Measurements from ENCODE around the gene TBX10. TPM values are rescaled to one million over a fixed set of nuclear protein-coding genes. Genes with fewer than 3 reads are reported as not detected.
"Not testable (repeated sequence)": the region's sequence is repeated elsewhere in the genome, so short reads cannot be mapped to it uniquely, and the experiment has no call there.

TBX10 gene
- total and polyA plus RNA-seq, 7 experiments from 2014 or later, result not detected

- H3K4me1 Mint-ChIP-seq, result peaks cover 0 to 11% (median 0%) of the 10 kb centered on the region in 7 donors
- DNase-seq; H3K27ac ChIP-seq (ENCODE audit: low read depth, low read length); intact Hi-C loops (cut with micrococcal nuclease); H3K27me3 ChIP-seq (ENCODE audit: control insufficient read depth in 2 of 2, insufficient read depth in 2 of 2, low read length in 2 of 2); H3K36me3 Mint-ChIP-seq; POLR2A ChIA-PET; H3K36me3 ChIP-seq (ENCODE audit: control insufficient read depth in 2 of 3, insufficient read depth in 3 of 3, low read length in 3 of 3); H3K9me3 ChIP-seq (ENCODE audit: control insufficient read depth in 2 of 3, low read length in 3 of 3); CTCF ChIA-PET; ATAC-seq; H3K9me3 Mint-ChIP-seq; H3K4me3 ChIP-seq (ENCODE audit: low read length); H3K4me1 ChIP-seq (ENCODE audit: control insufficient read depth in 2 of 2, insufficient read depth in 2 of 2, low read length in 2 of 2); H3K4me3 Mint-ChIP-seq; H3K27ac Mint-ChIP-seq: not testable (repeated sequence)
- peaks cover 5 to 41% (median 16%) of the 10 kb centered on the region in 5 donors for H3K27me3 Mint-ChIP-seq
Measured at GRCh38 chr11:67597458-67597857, 42.1 kb downstream of the TBX10 start.

DNA sequence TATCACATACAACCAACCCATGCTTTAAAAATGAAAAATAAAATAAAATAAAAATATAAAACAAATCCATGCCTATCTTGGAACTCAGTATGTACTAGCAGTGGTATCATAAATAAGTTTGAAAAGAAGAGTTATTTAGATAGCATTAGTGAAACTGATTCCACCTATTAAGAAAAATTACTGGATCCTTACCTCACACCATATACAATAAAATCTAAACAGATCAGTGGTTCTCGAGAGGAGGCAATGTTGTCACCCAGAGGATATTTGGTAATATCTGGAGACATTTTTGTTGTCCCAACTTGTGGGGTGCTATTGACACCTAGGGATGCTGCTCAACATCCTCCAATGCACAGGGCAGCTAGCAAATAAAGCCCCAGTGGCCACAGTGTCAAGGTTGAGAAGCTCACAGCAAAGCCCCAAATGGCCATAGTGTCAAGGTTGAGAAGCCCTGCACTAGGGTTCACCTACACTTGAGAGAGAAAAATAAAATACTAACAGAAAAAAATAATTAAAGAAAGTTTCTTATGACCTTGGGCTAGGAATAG is 42.7 kb downstream of the TBX10 start:
- Histone ChIP-seq H3K4me1 (ENCODE audit: control insufficient read depth in 2 of 2, insufficient read depth in 2 of 2, low read length in 2 of 2) (no peaks in the 10 kb centered on the region), H3K27ac (ENCODE audit: low read depth, low read length) (no peak overlapping the region), H3K27me3 (ENCODE audit: control insufficient read depth in 2 of 2, insufficient read depth in 2 of 2, low read length in 2 of 2) (no peaks in the 10 kb centered on the region), H3K4me3 (ENCODE audit: low read length) (no peak overlapping the region), H3K9me3 (ENCODE audit: control insufficient read depth in 2 of 3, low read length in 3 of 3) (no peaks in the 10 kb centered on the region), H3K36me3 (ENCODE audit: control insufficient read depth in 2 of 3, insufficient read depth in 3 of 3, low read length in 3 of 3) (no peaks in the 10 kb centered on the region)
- ATAC-seq, result no peak
- Mint-ChIP-seq H3K27ac (no peak overlapping the region), H3K4me1 (peaks cover 0 to 11% (median 0%) of the 10 kb centered on the region in 7 donors), H3K36me3 (no peaks in the 10 kb centered on the region), H3K27me3 (peaks cover 5 to 38% (median 15%) of the 10 kb centered on the region in 5 donors), H3K9me3 (peaks cover 0 to 5% (median 0%) of the 10 kb centered on the region in 11 donors), H3K4me3 (no peak overlapping the region)
- intact Hi-C loops (cut with micrococcal nuclease), result no loop called here
- DNase-seq, result no peak
- ChIA-PET POLR2A (no interaction called here), CTCF (no interaction called here)

DNA sequence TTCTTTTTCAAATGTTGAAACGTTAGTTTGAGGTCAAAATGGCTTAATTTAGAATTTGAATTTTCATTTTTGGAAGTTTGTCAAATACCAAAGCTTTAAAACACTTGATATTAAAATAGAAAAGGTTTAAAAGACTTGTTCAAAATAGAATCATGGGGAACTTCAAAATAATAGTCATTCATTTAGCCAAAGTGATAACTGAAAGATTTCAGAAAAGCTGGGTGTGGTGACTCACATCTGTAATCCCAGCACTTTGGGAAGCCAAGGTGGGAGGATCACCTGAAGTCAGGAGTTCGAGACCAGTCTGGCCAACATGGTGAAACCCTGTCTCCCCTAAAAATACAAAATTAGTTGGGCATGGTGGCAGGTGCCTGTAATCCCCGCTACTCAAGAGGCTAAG is 45.1 kb downstream of the TBX10 start:
- peaks cover 0 to 3% (median 0%) of the 10 kb centered on the region in 7 donors for H3K4me1 Mint-ChIP-seq
- no peaks in the 10 kb centered on the region for H3K36me3 ChIP-seq (ENCODE audit: control insufficient read depth in 2 of 3, insufficient read depth in 3 of 3, low read length in 3 of 3)
- no peak overlapping the region for H3K27ac ChIP-seq (ENCODE audit: low read depth, low read length)
- no peak overlapping the region for H3K27ac Mint-ChIP-seq
- no peaks in the 10 kb centered on the region for H3K4me1 ChIP-seq (ENCODE audit: control insufficient read depth in 2 of 2, insufficient read depth in 2 of 2, low read length in 2 of 2)
- H3K4me3 Mint-ChIP-seq, result no peak overlapping the region
- H3K9me3 ChIP-seq (ENCODE audit: control insufficient read depth in 2 of 3, low read length in 3 of 3), result no peaks in the 10 kb centered on the region
- H3K36me3 Mint-ChIP-seq, result no peaks in the 10 kb centered on the region
- ChIA-PET CTCF (no interaction called here), POLR2A (no interaction called here)
- no peaks in the 10 kb centered on the region for H3K27me3 ChIP-seq (ENCODE audit: control insufficient read depth in 2 of 2, insufficient read depth in 2 of 2, low read length in 2 of 2)
- peaks cover 0 to 5% (median 0%) of the 10 kb centered on the region in 11 donors for H3K9me3 Mint-ChIP-seq
- H3K27me3 Mint-ChIP-seq, result peaks cover 0 to 16% (median 0%) of the 10 kb centered on the region in 5 donors
- DNase-seq, result no peak
- ATAC-seq, result no peak
- intact Hi-C loops (cut with micrococcal nuclease), result no loop called here
- H3K4me3 ChIP-seq (ENCODE audit: low read length), result no peak overlapping the region

DNA sequence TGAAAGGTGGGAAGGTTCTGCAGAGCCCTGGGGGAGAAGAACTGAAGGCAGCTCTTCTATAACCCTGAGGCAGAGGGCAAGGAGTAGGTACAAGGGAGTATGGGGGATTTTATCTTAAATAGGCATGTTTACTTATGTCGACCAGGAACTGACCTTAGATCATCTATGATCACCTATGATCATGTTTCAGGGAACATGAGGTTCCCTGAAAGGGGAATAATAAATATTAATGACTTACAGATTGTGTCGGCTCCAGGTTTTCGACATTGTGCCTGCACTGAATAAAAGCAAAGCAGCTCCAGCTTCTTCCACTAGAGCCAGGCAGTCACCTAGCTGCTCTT is 46.0 kb downstream of the TBX10 start:
- no peaks in the 10 kb centered on the region for H3K36me3 ChIP-seq (ENCODE audit: control insufficient read depth in 2 of 3, insufficient read depth in 3 of 3, low read length in 3 of 3)
- Mint-ChIP-seq H3K27me3 (peaks cover 0 to 10% (median 0%) of the 10 kb centered on the region in 5 donors), H3K4me3 (no peak overlapping the region), H3K36me3 (no peaks in the 10 kb centered on the region), H3K9me3 (peaks cover 0 to 5% (median 0%) of the 10 kb centered on the region in 11 donors), H3K4me1 (no peaks in the 10 kb centered on the region), H3K27ac (no peak overlapping the region)
- ChIA-PET CTCF (interaction anchor here (0.8 to 1.1 kb wide), 2 partner anchors 18 to 57 kb away, joined by 3 read pairs; partner anchors contain the start of gene ACY3), POLR2A (interaction anchor here (2.4 kb wide), 1 partner anchor 10 kb away, joined by 12 read pairs; the partner anchor contains the start of gene GSTP1)
- intact Hi-C loops (cut with micrococcal nuclease), result no loop called here
- no peak overlapping the region for H3K27ac ChIP-seq (ENCODE audit: low read depth, low read length)
- H3K4me3 ChIP-seq (ENCODE audit: low read length), result no peak overlapping the region
- no peak for DNase-seq
- no peaks in the 10 kb centered on the region for H3K27me3 ChIP-seq (ENCODE audit: control insufficient read depth in 2 of 2, insufficient read depth in 2 of 2, low read length in 2 of 2)
- no peak for ATAC-seq
- H3K9me3 ChIP-seq (ENCODE audit: control insufficient read depth in 2 of 3, low read length in 3 of 3), result no peaks in the 10 kb centered on the region
- H3K4me1 ChIP-seq (ENCODE audit: control insufficient read depth in 2 of 2, insufficient read depth in 2 of 2, low read length in 2 of 2), result no peaks in the 10 kb centered on the region

- no peak overlapping the region for H3K27ac ChIP-seq (ENCODE audit: low read depth, low read length)
- H3K36me3 ChIP-seq (ENCODE audit: control insufficient read depth in 2 of 3, insufficient read depth in 3 of 3, low read length in 3 of 3), result no peaks in the 10 kb centered on the region
- ChIA-PET CTCF (interaction anchor here (0.6 to 1.1 kb wide), 3 partner anchors 18 to 59 kb away, joined by 3 read pairs; partner anchors contain the start of gene ACY3), POLR2A (interaction anchor here (2.4 kb wide), 1 partner anchor 10 kb away, joined by 12 read pairs; the partner anchor contains the start of gene GSTP1)
- no peak for DNase-seq
- no peak overlapping the region for H3K4me3 ChIP-seq (ENCODE audit: low read length)
- peaks cover 0 to 5% (median 0%) of the 10 kb centered on the region in 11 donors for H3K9me3 Mint-ChIP-seq
- no peaks in the 10 kb centered on the region for H3K4me1 ChIP-seq (ENCODE audit: control insufficient read depth in 2 of 2, insufficient read depth in 2 of 2, low read length in 2 of 2)
- H3K36me3 Mint-ChIP-seq, result peaks cover 0 to under 1% (median 0%) of the 10 kb centered on the region in 5 donors
- H3K27me3 ChIP-seq (ENCODE audit: control insufficient read depth in 2 of 2, insufficient read depth in 2 of 2, low read length in 2 of 2), result no peaks in the 10 kb centered on the region
- H3K9me3 ChIP-seq (ENCODE audit: control insufficient read depth in 2 of 3, low read length in 3 of 3), result no peaks in the 10 kb centered on the region
- intact Hi-C loops (cut with micrococcal nuclease), result no loop called here
- ATAC-seq, result no peak
- no peak overlapping the region for H3K4me3 Mint-ChIP-seq
- H3K27me3 Mint-ChIP-seq, result peaks cover 0 to 10% (median 0%) of the 10 kb centered on the region in 5 donors
- H3K27ac Mint-ChIP-seq, result no peak overlapping the region
- no peaks in the 10 kb centered on the region for H3K4me1 Mint-ChIP-seq
Measured at GRCh38 chr11:67592880-67593564, 46.5 kb downstream of the TBX10 start.

DNA sequence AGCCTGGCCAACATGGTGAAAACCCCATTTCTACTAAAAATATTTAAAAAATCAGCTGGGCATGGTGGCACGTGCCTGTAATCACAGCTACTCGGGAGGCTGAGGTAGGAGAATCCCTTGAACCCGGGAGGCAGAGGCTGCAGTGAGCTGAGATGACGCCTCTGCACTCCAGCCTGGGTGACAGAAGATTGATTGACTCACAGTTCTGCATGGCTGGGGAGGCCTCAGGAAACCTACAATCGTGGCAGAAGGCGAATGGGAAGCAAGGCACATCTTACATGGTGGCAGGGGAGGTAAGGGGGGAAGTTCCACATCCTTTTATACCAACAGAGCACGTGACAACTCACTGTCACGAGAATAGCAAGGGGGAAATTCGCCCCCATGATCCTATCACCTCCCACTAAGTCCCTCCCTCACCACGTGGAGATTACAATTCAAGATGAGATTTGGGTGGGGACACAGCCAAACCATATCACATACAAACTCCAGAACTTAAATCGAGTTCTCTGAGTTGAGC is 50.6 kb downstream of the TBX10 start:
- Mint-ChIP-seq H3K27ac (peak overlapping the region in 1 of 9 donors; percentile 70), H3K4me1 (peaks cover 8 to 23% (median 19%) of the 10 kb centered on the region in 7 donors), H3K36me3 (peaks cover 0 to 19% (median 0%) of the 10 kb centered on the region in 5 donors)
- ATAC-seq; intact Hi-C loops (cut with micrococcal nuclease); POLR2A ChIA-PET; H3K4me3 ChIP-seq (ENCODE audit: low read length); H3K36me3 ChIP-seq (ENCODE audit: control insufficient read depth in 2 of 3, insufficient read depth in 3 of 3, low read length in 3 of 3); H3K9me3 Mint-ChIP-seq; H3K4me1 ChIP-seq (ENCODE audit: control insufficient read depth in 2 of 2, insufficient read depth in 2 of 2, low read length in 2 of 2); H3K27me3 Mint-ChIP-seq; CTCF ChIA-PET; H3K4me3 Mint-ChIP-seq; H3K9me3 ChIP-seq (ENCODE audit: control insufficient read depth in 2 of 3, low read length in 3 of 3); H3K27me3 ChIP-seq (ENCODE audit: control insufficient read depth in 2 of 2, insufficient read depth in 2 of 2, low read length in 2 of 2); DNase-seq; H3K27ac ChIP-seq (ENCODE audit: low read depth, low read length): not testable (repeated sequence)
